HepG2 (cell line): ENCODE measurements around the gene PATZ1. TPM values are rescaled to one million over a fixed set of nuclear protein-coding genes. Genes with fewer than 3 reads are reported as not detected.

Experiments used
- ATAC-seq: fragments of 200-7000 bp; cut with Tn5 transposase; 3 replicates; pipeline ENCODE4 v1.9.1; 2020; ENCODE audit warnings: mild to moderate bottlenecking, moderate library complexity
- BruUV-seq: library from RNA; stranded (reverse); fragments of 400-500 nt; replicated peaks from 2 replicates; lab custom pipeline; 2021; lab: Mats Ljungman, UMichigan
- CTCF ChIA-PET: fragments of 300-600 bp; formaldehyde crosslinking; extraction: SDS; loops from one replicate; lab custom pipeline; 2021; ENCODE audit warnings: low total read pairs, inconsistent platforms, low intra/inter-chr PET ratio; lab: Yijun Ruan, JAX
- POLR2A ChIA-PET: fragments of 350-600 bp; sonication (Branson Sonifier 250); formaldehyde crosslinking; loops from one replicate; lab custom pipeline; 2020; ENCODE audit warnings: antibody characterized with exemption, inconsistent platforms; lab: Yijun Ruan, JAX
- DNase-seq: peaks from one replicate; pipeline ENCODE4 v3.0.0-alpha.2; 2015; ENCODE audit warnings: low spot score
- FAIRE-seq: peaks from 3 replicates; lab custom pipeline; 2011; peaks lifted over from hg19 to GRCh38; lab: Jason Lieb, UNC
- H2AFZ ChIP-seq: one replicate; pipeline ENCODE4 v1.6.1; 2011; ENCODE audit warnings: low read length, inconsistent platforms
- H3K27ac ChIP-seq: fragments of 300-600 bp; 3 replicates; pipeline ENCODE4 v1.8.0; 2011; ENCODE audit warnings: mixed run types, mild to moderate bottlenecking, mixed read lengths, low read length, inconsistent platforms; ENCODE audit not compliant: insufficient read depth; ENCODE audit errors: extremely low read length
- H3K27me3 ChIP-seq, 2 experiments: fragments of 200-600 bp in 1 of 2; 2 replicates in 1 of 2; 3 replicates in 1 of 2; pipeline versions ENCODE4 v1.6.0 to v1.8.0; 2011; ENCODE audit warnings: low read length in 2 of 2, mild to moderate bottlenecking in 2 of 2, moderate library complexity in 2 of 2, inconsistent platforms in 1 of 2; ENCODE audit not compliant: insufficient read depth in 2 of 2, control insufficient read depth in 1 of 2
- H3K36me3 ChIP-seq, 2 experiments: fragments of 200-600 bp in 1 of 2; replicated peaks in 1 of 2; 2 replicates in 1 of 2; 3 replicates in 1 of 2; pipeline versions ENCODE4 v1.5.1 to v1.8.0; 2011; ENCODE audit warnings: low read length in 2 of 2, inconsistent platforms in 1 of 2; ENCODE audit not compliant: insufficient read depth in 2 of 2, control insufficient read depth in 1 of 2
- H3K4me1 ChIP-seq: 2 replicates; pipeline ENCODE4 v1.5.1; 2012; ENCODE audit warnings: low read length, inconsistent platforms; ENCODE audit not compliant: insufficient read depth
- H3K4me2 ChIP-seq: 2 replicates; pipeline ENCODE4 v1.6.0; 2011; ENCODE audit warnings: low read depth, low read length, inconsistent platforms
- H3K4me3 ChIP-seq, 3 experiments: fragments of 200-600 bp in 1 of 3; sonication (generic), shearing (Covaris generic) in 1 of 3; replicated peaks in 1 of 3; 2 replicates each; pipeline ENCODE4 v1.5.1; 2011 to 2016; ENCODE audit warnings: low read length in 3 of 3, inconsistent platforms in 2 of 3, low read depth in 2 of 3, mild to moderate bottlenecking in 2 of 3, control low read depth in 1 of 3, mixed read lengths in 1 of 3; ENCODE audit not compliant: insufficient read depth in 1 of 3
- H3K79me2 ChIP-seq: one replicate; pipeline ENCODE4 v1.6.1; 2011; ENCODE audit warnings: low read length, inconsistent platforms; ENCODE audit not compliant: insufficient read depth
- H3K9ac ChIP-seq: 2 replicates; pipeline ENCODE4 v1.6.0; 2011; ENCODE audit warnings: mild to moderate bottlenecking, low read depth, low read length, inconsistent platforms; ENCODE audit not compliant: insufficient read depth
- H3K9me3 ChIP-seq: 2 replicates; pipeline ENCODE4 v1.5.1; 2012; ENCODE audit warnings: mild to moderate bottlenecking, low read length
- H4K20me1 ChIP-seq: 2 replicates; pipeline ENCODE4 v1.6.0; 2011; ENCODE audit warnings: inconsistent platforms, mild to moderate bottlenecking, low read length, moderate library complexity; ENCODE audit not compliant: insufficient read depth
- ATRX ChIP-seq: sonication (generic); formaldehyde crosslinking; IDR thresholded peaks from 2 replicates; pipeline ENCODE4 v1.4.0; 2020; ENCODE audit warnings: missing genetic modification reagents, borderline replicate concordance
- DPF2 ChIP-seq: sonication (generic); formaldehyde crosslinking; IDR thresholded peaks from 2 replicates; pipeline ENCODE4 v1.4.0; 2020; ENCODE audit warnings: mild to moderate bottlenecking, low read depth, missing genetic modification reagents, borderline replicate concordance
- EHMT2 ChIP-seq: fragments of 200-600 bp; sonication (generic); IDR thresholded peaks from 2 replicates; pipeline ENCODE4 v1.7.0; 2017; ENCODE audit warnings: antibody characterized with exemption, low read depth, low read length, borderline replicate concordance
- RBFOX2 ChIP-seq: fragments of 200-400 bp; formaldehyde crosslinking; IDR thresholded peaks from 2 replicates; pipeline ENCODE4 v1.6.1; 2017; ENCODE audit warnings: low read depth, mild to moderate bottlenecking, low read length
- SMAD1 ChIP-seq: sonication (generic); formaldehyde crosslinking; IDR thresholded peaks from 2 replicates; pipeline ENCODE4 v1.4.0; 2020; ENCODE audit warnings: missing genetic modification reagents, low read depth, mild to moderate bottlenecking, borderline replicate concordance
- TMF1 ChIP-seq: sonication (generic); formaldehyde crosslinking; IDR thresholded peaks from 2 replicates; pipeline ENCODE4 v1.8.1; 2022; ENCODE audit warnings: low read depth, missing genetic modification reagents
- ZBTB38 ChIP-seq: sonication (generic); formaldehyde crosslinking; IDR thresholded peaks from 2 replicates; pipeline ENCODE4 v1.5.1; 2020; ENCODE audit warnings: mild to moderate bottlenecking, missing genetic modification reagents
- ZNF224 ChIP-seq: sonication (generic); formaldehyde crosslinking; IDR thresholded peaks from 2 replicates; pipeline ENCODE4 v1.5.0; 2020; ENCODE audit warnings: mild to moderate bottlenecking, missing genetic modification reagents
- ZNF550 ChIP-seq: sonication (generic); formaldehyde crosslinking; IDR thresholded peaks from 2 replicates; pipeline ENCODE4 v1.4.0; 2020; ENCODE audit warnings: mild to moderate bottlenecking, missing genetic modification reagents, borderline replicate concordance
- ZNF83 ChIP-seq: sonication (generic); formaldehyde crosslinking; IDR thresholded peaks from 2 replicates; pipeline ENCODE4 v1.4.0; 2020; ENCODE audit warnings: missing genetic modification reagents, mild to moderate bottlenecking, borderline replicate concordance
- ZSCAN29 ChIP-seq: sonication (generic); formaldehyde crosslinking; conservative IDR thresholded peaks from 2 replicates; pipeline ENCODE4 v1.4.0; 2020; ENCODE audit warnings: mild to moderate bottlenecking, missing genetic modification reagents
- WGBS: methylation state at CpG from one replicate; pipeline ENCODE4 v1.1.6; 2017; ENCODE audit warnings: low lambda C conversion rate; 5-methylcytosine and 5-hydroxymethylcytosine counted together
- in situ Hi-C: cut with HindIII; loops from 2 replicates; pipeline ENCODE4 v1.10.0; 2017; ENCODE audit warnings: low pct_unique_long_range_greater_than_20kb; ENCODE audit not compliant: extremely low pct_ligation_motif_present
- intact Hi-C: fragments of 100-400 bp; cut with micrococcal nuclease; formaldehyde crosslinking; loops from one replicate; pipeline ENCODE4 v1.10.0; 2022; ENCODE audit not compliant: unreplicated experiment
- polyA plus RNA-seq, 8 experiments: library from polyadenylated mRNA; depleted of rRNA in 3 of 8; stranded (reverse) in 7 of 8; unstranded in 1 of 8; fragments of >200 nt; fragmentation: Illumina TruSeq in 4 of 8; extraction: Trizol in 4 of 8; gene quantifications; 2 replicates each; pipeline versions ENCODE4 v1.2.1 to v1.2.3, GENCODE V29; 2011 to 2016; ENCODE audit warnings: low read depth in 4 of 8, missing spikeins in 1 of 8, mixed read lengths in 1 of 8; ENCODE audit not compliant: insufficient read depth in 1 of 8
- total RNA-seq, 5 experiments: library from RNA; depleted of rRNA; stranded (reverse); fragments of >200 nt; fragmentation: Illumina TruSeq; extraction: Trizol; gene quantifications; 2 replicates each; pipeline ENCODE4 v1.2.3, GENCODE V29; 2016; ENCODE audit warnings: low read depth in 1 of 5
- TF ChIP-seq, protein P1 (sequence below): sonication (generic); formaldehyde crosslinking; IDR thresholded peaks from 2 replicates; pipeline ENCODE4 v1.8.0; 2022; ENCODE audit warnings: mild to moderate bottlenecking, missing genetic modification reagents, moderate library complexity
- TF ChIP-seq, protein P2 (sequence below): sonication (generic); formaldehyde crosslinking; IDR thresholded peaks from 2 replicates; pipeline ENCODE4 v1.4.0; 2020; ENCODE audit warnings: missing genetic modification reagents
- TF ChIP-seq, protein P3 (sequence below): sonication (generic); formaldehyde crosslinking; IDR thresholded peaks from 2 replicates; pipeline ENCODE4 v1.4.0; 2020; ENCODE audit warnings: missing genetic modification reagents

The PATZ1 gene
- total and polyA plus RNA-seq, 2 of the 13 experiments (the other 11 are each of a cell fraction or from before 2014, with no cell fraction given): 24.9 to 30.5 TPM

DNA sequence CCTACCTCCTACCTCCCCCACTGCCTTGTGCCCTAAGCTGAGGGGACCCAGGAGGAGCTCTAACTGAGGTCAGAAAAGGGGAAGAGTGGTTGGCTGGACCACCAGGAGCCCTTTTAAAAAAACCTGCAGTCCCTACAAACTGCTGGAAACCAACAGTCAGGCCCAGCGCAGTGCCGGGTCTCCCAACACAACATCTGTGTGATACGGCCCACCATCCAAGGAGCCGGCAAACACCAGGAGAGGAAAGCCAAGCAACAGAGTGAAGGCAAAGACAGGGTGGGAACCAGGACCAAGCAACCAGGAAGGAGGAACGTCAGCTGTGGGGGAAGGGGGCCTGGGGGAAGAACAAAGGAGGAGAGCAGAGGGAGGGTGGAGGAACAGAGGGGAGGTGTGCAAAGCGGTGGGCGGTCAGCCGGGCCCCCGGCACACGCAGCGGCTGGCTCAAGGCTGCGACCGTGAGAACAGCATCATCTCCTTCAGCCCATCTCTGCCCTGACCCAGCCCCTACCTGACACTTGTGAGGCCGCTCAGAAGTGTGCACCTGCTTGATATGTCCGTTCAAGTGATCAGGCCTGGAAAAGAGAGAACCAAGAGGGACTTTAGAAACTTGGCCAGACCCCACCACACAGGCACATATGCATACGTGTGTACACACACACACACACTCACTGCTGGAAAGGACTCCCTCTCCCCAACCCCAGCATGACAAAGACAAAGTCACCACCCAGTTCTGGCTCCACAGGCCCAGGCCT is 3.6 kb downstream of the PATZ1 start (continued):
- TF ChIP-seq ZNF83: no peak
- no peak for TF ChIP-seq ZNF224 (CRISPR knock-in tag)
- TF ChIP-seq ZSCAN29 (CRISPR knock-in tag): no peak
- no peak for TF ChIP-seq DPF2 (CRISPR knock-in tag)
- no peak for TF ChIP-seq EHMT2
- TF ChIP-seq, protein P1, sequence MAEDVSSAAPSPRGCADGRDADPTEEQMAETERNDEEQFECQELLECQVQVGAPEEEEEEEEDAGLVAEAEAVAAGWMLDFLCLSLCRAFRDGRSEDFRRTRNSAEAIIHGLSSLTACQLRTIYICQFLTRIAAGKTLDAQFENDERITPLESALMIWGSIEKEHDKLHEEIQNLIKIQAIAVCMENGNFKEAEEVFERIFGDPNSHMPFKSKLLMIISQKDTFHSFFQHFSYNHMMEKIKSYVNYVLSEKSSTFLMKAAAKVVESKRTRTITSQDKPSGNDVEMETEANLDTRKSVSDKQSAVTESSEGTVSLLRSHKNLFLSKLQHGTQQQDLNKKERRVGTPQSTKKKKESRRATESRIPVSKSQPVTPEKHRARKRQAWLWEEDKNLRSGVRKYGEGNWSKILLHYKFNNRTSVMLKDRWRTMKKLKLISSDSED: no peak
- TF ChIP-seq, all 625 proteins: peak for 11

DNA sequence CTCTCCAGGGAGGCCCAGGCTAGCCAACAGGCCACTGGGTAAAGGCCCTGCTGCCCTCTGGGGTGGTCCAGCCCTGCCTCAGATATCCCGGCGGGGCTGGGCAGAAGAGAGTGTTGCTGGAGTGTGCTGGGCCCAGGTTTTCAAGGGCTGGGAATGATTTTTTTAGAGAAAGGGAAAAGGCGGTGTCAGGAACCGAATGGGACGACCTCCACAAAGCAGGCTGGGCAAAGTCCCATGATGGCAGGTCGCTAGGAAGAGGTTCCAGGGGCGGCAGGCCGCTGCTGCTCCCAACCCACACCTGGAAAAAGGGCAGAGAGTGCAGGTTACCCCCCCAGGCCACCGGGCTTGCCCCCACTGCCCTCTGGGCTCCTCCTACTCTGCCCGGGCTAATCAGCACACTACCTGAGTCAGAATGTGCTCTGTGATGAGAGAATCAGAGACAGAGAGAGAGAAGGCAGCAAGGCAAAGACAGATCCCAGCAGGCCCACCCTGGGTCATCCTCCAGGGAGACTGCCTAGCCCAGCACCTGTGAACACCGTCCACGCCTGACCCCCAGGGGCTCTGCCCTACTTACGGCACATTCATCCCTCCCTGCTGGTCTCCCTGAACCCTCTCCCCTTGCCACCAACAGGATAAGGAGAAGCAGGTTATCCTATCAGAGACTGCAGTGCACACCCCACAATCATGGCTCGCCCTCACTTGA is 4.6 kb downstream of the PATZ1 start:
- peak overlapping the region; percentile 97 for H3K4me2 ChIP-seq
- intact Hi-C loops (no loop called here), in situ Hi-C loops (no loop called here)
- H3K36me3 ChIP-seq: peaks cover 13 to 52% of the 10 kb centered on the region in 2 experiments
- no peak for DNase-seq
- H3K4me1 ChIP-seq: peaks cover 85% of the 10 kb centered on the region
- 51% methylated on average over 12 of the region's 14 CpGs for WGBS
- FAIRE-seq: no peak
- H3K79me2 ChIP-seq: peaks cover 81% of the 10 kb centered on the region
- BruUV-seq: no TSS peak
- POLR2A ChIA-PET: no interaction called here
- peak overlapping the region; percentile 13 to 85 (median 27); a peak in 3 of 6 replicates for H3K4me3 ChIP-seq
- peak overlapping the region; percentile 73; the same call in 1 of the 2 replicates for H3K9ac ChIP-seq
- no peaks in the 10 kb centered on the region for H3K9me3 ChIP-seq
- peak overlapping the region; percentile 75 for H3K27ac ChIP-seq
- ATAC-seq: peak; percentile 2; the same call in 2 of the 3 replicates
- peaks cover 78% of the 10 kb centered on the region for H4K20me1 ChIP-seq
- no peaks in the 10 kb centered on the region for H3K27me3 ChIP-seq
- CTCF ChIA-PET: no interaction called here
- no peak overlapping the region for H2AFZ ChIP-seq
- 0 out of 2 replicates have a peak, but pooled peaks have one; percentile 48 for TF ChIP-seq RBFOX2
- TF ChIP-seq, protein P2, sequence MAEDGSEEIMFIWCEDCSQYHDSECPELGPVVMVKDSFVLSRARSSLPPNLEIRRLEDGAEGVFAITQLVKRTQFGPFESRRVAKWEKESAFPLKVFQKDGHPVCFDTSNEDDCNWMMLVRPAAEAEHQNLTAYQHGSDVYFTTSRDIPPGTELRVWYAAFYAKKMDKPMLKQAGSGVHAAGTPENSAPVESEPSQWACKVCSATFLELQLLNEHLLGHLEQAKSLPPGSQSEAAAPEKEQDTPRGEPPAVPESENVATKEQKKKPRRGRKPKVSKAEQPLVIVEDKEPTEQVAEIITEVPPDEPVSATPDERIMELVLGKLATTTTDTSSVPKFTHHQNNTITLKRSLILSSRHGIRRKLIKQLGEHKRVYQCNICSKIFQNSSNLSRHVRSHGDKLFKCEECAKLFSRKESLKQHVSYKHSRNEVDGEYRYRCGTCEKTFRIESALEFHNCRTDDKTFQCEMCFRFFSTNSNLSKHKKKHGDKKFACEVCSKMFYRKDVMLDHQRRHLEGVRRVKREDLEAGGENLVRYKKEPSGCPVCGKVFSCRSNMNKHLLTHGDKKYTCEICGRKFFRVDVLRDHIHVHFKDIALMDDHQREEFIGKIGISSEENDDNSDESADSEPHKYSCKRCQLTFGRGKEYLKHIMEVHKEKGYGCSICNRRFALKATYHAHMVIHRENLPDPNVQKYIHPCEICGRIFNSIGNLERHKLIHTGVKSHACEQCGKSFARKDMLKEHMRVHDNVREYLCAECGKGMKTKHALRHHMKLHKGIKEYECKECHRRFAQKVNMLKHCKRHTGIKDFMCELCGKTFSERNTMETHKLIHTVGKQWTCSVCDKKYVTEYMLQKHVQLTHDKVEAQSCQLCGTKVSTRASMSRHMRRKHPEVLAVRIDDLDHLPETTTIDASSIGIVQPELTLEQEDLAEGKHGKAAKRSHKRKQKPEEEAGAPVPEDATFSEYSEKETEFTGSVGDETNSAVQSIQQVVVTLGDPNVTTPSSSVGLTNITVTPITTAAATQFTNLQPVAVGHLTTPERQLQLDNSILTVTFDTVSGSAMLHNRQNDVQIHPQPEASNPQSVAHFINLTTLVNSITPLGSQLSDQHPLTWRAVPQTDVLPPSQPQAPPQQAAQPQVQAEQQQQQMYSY (CRISPR knock-in tag): peak; percentile 89; the same call in 1 of the 2 replicates
- peak; percentile 45; the same call in 1 of the 2 replicates for TF ChIP-seq ZBTB38 (CRISPR knock-in tag)
- no peak for TF ChIP-seq TMF1
- TF ChIP-seq, protein P3, sequence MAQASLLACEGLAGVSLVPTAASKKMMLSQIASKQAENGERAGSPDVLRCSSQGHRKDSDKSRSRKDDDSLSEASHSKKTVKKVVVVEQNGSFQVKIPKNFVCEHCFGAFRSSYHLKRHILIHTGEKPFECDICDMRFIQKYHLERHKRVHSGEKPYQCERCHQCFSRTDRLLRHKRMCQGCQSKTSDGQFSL (CRISPR knock-in tag): 0 out of 2 replicates have a peak, but pooled peaks have one; percentile 35
- no peak for TF ChIP-seq SMAD1 (CRISPR knock-in tag)
- TF ChIP-seq ATRX (CRISPR knock-in tag): no peak
- TF ChIP-seq ZNF550 (CRISPR knock-in tag): no peak
